AG04450 (cell line): ENCODE results near the gene UNKL. TPM values are rescaled to one million over a fixed set of nuclear protein-coding genes. Genes with fewer than 3 reads are reported as not detected.

Experiments
- CTCF ChIA-PET: fragments of 300-600, 350-600 bp; formaldehyde crosslinking; extraction: SDS; loops from one replicate; lab custom pipeline; 2022; ENCODE audit warnings: antibody characterized with exemption, inconsistent platforms; lab: Charles Lee
- POLR2A ChIA-PET: fragments of 350-600 bp; formaldehyde crosslinking; extraction: SDS; loops from one replicate; lab custom pipeline; 2021; ENCODE audit warnings: antibody characterized with exemption, inconsistent platforms; lab: Yijun Ruan, JAX
- DNase-seq: peaks from one replicate; pipeline ENCODE4 v3.0.0-alpha.2; 2011; ENCODE audit warnings: low read depth, low spot score
- H3K27ac ChIP-seq: one replicate; pipeline ENCODE4 v1.5.1; 2012; ENCODE audit warnings: low read depth, low read length, control low read depth
- H3K27me3 ChIP-seq: one replicate; pipeline ENCODE4 v1.6.0; 2012; ENCODE audit warnings: low read length; ENCODE audit not compliant: control insufficient read depth, insufficient read depth
- H3K4me3 ChIP-seq: 2 replicates; pipeline ENCODE4 v1.5.1; 2011; ENCODE audit warnings: mild to moderate bottlenecking, low read depth, low read length, control low read depth
- H3K9me3 ChIP-seq: 2 replicates; pipeline ENCODE4 v1.5.1; 2012; ENCODE audit warnings: low read length; ENCODE audit not compliant: control insufficient read depth, insufficient read depth
- polyA plus RNA-seq: library from polyadenylated mRNA; depleted of rRNA; stranded (reverse); fragments of >200 nt; gene quantifications from 2 replicates; pipeline ENCODE4 v1.2.3, GENCODE V29; 2011
- TF ChIP-seq, protein P1 (sequence below): IDR thresholded peaks from 2 replicates; pipeline ENCODE4 v1.5.1; 2011; ENCODE audit warnings: low read depth, low read length, control low read depth, inconsistent platforms

The UNKL gene
- polyA plus RNA-seq, 1 experiment = 7.6 TPM

DNA sequence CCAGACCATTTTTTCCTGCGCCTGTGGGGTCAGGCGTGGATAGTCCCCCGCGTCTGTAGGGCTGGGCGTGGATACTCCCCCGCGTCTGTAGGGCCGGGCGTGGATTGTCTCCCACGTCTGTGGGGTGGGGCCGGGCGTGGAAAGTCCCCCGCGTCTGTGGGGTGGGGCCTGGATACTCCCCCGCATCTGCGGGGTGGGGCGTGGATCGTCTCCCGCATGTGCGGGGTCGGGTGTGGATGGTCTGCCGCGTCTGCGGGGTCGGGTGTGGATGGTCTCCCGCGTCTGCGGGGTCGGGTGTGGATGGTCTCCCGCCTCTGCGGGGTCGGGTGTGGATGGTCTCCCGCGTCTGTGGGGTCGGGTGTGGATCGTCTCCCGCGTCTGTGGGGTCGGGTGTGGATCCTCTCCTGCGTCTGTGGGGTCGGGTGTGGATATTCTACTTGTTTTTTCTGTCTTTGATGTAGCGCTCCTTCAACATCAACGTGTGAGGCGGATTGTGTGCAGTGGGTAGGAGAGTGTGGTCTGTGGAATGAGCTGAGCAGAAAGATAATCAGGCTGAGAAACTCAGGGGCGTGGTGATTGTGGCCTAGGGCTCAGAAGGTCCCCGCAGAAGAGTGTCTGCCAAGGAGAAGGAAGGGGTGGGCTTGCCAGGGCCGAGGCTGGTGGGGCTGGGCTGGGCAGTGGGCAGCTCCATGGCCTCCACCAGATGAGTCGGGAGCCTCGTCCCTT, 59.5 kb downstream of the UNKL start:
- Histone ChIP-seq H3K27me3 (no peaks in the 10 kb centered on the region), H3K4me3 (no peak overlapping the region), H3K27ac (no peak overlapping the region), H3K9me3 (peaks cover 3% of the 10 kb centered on the region; the same call in 1 of the 2 replicates)
- ChIA-PET CTCF (interaction anchor here (0.6 kb wide), 1 partner anchor 54 kb away, joined by 5 read pairs; no protein-coding TSS in a partner anchor), POLR2A (no interaction called here)
- TF ChIP-seq, protein P1, sequence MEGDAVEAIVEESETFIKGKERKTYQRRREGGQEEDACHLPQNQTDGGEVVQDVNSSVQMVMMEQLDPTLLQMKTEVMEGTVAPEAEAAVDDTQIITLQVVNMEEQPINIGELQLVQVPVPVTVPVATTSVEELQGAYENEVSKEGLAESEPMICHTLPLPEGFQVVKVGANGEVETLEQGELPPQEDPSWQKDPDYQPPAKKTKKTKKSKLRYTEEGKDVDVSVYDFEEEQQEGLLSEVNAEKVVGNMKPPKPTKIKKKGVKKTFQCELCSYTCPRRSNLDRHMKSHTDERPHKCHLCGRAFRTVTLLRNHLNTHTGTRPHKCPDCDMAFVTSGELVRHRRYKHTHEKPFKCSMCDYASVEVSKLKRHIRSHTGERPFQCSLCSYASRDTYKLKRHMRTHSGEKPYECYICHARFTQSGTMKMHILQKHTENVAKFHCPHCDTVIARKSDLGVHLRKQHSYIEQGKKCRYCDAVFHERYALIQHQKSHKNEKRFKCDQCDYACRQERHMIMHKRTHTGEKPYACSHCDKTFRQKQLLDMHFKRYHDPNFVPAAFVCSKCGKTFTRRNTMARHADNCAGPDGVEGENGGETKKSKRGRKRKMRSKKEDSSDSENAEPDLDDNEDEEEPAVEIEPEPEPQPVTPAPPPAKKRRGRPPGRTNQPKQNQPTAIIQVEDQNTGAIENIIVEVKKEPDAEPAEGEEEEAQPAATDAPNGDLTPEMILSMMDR = no peak
- no peak for DNase-seq

DNA sequence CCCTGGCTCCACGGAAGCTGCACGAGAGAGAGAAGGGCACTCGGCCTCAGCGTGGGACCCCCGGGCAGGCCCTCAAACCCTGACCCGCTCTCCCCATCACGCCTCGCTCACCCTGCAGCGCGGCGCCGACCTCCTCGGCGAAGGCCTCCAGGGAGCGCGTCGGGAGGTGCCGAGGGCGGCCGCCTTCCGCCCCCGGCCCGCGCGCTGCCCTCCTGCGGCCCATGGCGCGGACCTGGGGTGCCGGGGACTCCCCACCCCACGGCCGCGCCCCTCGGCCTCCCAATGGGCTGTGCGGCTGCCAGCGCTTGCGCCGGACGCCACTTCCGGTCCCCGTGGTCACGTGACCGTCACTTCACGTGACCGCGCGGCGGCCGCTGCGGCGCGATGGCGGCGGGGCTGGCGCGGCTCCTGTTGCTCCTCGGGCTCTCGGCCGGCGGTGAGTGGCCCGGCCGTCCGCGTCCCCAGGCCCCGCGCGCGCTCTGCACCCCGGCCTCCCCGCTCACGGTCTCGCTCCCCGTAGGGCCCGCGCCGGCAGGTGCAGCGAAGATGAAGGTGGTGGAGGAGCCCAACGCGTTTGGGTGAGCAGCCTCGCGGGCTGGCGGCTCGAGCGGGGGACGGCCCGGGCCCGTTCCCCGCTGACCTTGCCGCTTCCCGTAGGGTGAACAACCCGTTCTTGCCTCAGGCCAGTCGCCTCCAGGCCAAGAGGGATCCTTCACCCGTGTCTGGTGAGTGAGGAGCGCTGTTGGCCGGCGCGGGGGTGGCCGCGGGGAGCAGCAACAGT, 62.7 kb downstream of the UNKL start, which contains the start of the genes GNPTG and TSR3:
TSS of gene GNPTG (plus strand) at position 350 of the 781 bp plus-strand sequence. CDS start at position 385, 35 bp downstream.
TSS of gene TSR3 (minus strand) at position 297 of the 781 bp plus-strand sequence. CDS start at position 223, 74 bp downstream.
- ChIA-PET POLR2A (no interaction called here), CTCF (no interaction called here)
- TF ChIP-seq, protein P1 = no peak
- DNase-seq = peak; percentile 76
- Histone ChIP-seq H3K9me3 (peaks cover 3% of the 10 kb centered on the region; the same call in 1 of the 2 replicates), H3K4me3 (peak within 1 kb of the TSS; percentile 88), H3K27me3 (no peaks in the 10 kb centered on the region), H3K27ac (no peak within 1 kb of the TSS)

DNA sequence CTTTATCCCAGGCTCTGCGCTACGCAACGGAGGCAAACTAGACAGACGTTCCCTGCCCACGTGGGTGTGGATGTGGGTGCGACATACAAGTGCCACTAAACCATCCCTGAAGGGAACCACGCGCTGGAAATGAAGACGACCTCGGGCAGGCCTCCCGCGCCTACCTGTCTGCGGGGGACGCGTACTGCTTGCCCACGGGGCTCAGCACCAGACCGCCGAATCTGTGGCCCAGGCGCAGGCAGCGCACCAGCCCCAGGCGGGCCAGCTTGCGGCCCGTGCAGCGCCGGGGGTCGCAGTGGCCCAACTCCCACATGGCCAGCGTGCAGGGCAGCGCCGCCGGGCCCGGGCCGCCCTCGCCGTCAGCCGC, 63.3 kb downstream of the UNKL start:
- Histone ChIP-seq H3K27me3 (no peaks in the 10 kb centered on the region), H3K27ac (no peak overlapping the region), H3K9me3 (peaks cover 3% of the 10 kb centered on the region; the same call in 1 of the 2 replicates), H3K4me3 (peak overlapping the region; percentile 88)
- TF ChIP-seq, protein P1 = no peak
- CTCF ChIA-PET = no interaction called here
- DNase-seq = no peak
- POLR2A ChIA-PET = no interaction called here

DNA sequence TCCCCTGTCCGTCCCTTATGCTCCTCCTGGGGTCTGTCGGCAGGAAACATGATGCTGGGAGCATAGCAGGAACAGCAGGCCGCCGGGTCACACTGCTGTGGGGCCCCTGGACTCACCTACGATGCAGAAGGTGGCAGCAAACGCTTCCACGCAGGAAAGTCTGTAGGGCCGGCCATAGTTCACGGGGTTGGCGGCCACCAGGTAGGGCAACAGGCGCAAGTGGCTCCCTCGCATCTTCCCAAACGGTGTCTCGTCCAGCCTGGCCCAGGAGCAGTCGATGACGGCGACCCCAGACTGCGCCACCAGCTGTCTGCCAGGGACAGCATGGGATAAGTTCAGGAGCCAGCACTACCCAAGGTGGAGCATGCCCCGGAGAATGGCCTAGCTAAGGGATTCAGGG, 63.8 kb downstream of the UNKL start:
- DNase-seq = no peak
- ChIA-PET POLR2A (no interaction called here), CTCF (no interaction called here)
- H3K27me3 ChIP-seq = no peaks in the 10 kb centered on the region
- TF ChIP-seq, protein P1 = no peak
- H3K27ac ChIP-seq = no peak overlapping the region
- H3K9me3 ChIP-seq = peaks cover 3% of the 10 kb centered on the region; the same call in 1 of the 2 replicates
- peak overlapping the region; percentile 88 for H3K4me3 ChIP-seq
